ENCODE measurements around the gene FXYD1.

FXYD1 gene

GRCh38 chr19:35146746-35147459, 8.3 kb downstream of the FXYD1 start:
- TF ChIP-seq FOXM1 (IDR thresholded peaks at IDR 0.05; ENCODE audit: borderline replicate concordance, low read depth) (no peak), USF1 (IDR thresholded peaks at IDR 0.05) (0 out of 2 replicates have a peak, but pooled peaks have one; percentile 21), CEBPB (IDR thresholded peaks at IDR 0.05) (no peak), NFIC (IDR thresholded peaks at IDR 0.05) (no peak), YY1 (IDR thresholded peaks at IDR 0.05; ENCODE audit: low read depth) (no peak), TCF12 (IDR thresholded peaks at IDR 0.05; ENCODE audit: low read depth) (no peak), REST (IDR thresholded peaks at IDR 0.05; ENCODE audit: low read depth) (no peak)

- TF ChIP-seq YY1 (IDR thresholded peaks at IDR 0.05; ENCODE audit: low read depth) (no peak), USF1 (IDR thresholded peaks at IDR 0.05) (no peak)
Measured at GRCh38 chr19:35149463-35149862, 10.8 kb downstream of the FXYD1 start.

GRCh38 chr19:35150445-35150844, 11.8 kb downstream of the FXYD1 start:
- TF ChIP-seq RAD21 (IDR thresholded peaks at IDR 0.05; ENCODE audit: low read depth) (no peak), YY1 (IDR thresholded peaks at IDR 0.05; ENCODE audit: low read depth) (no peak), USF1 (IDR thresholded peaks at IDR 0.05) (no peak), ZBTB7A (IDR thresholded peaks at IDR 0.05; ENCODE audit: low read depth) (no peak), CREB1 (IDR thresholded peaks at IDR 0.05; ENCODE audit: low read depth) (no peak), TAF1 (IDR thresholded peaks at IDR 0.05; ENCODE audit: low read depth) (no peak), EP300 (IDR thresholded peaks at IDR 0.05; ENCODE audit: borderline replicate concordance) (no peak), EGR1 (IDR thresholded peaks at IDR 0.05) (no peak), NFIC (IDR thresholded peaks at IDR 0.05) (no peak), TEAD4 (IDR thresholded peaks at IDR 0.05) (no peak), MAX (IDR thresholded peaks at IDR 0.05) (no peak), FOXM1 (IDR thresholded peaks at IDR 0.05; ENCODE audit: borderline replicate concordance, low read depth) (no peak)

GRCh38 chr19:35151273-35152065, 12.8 kb downstream of the FXYD1 start:
- TF ChIP-seq YY1 (IDR thresholded peaks at IDR 0.05; ENCODE audit: low read depth), result no peak
- no peak for TF ChIP-seq TCF12 (IDR thresholded peaks at IDR 0.05; ENCODE audit: low read depth)
- no peak for TF ChIP-seq NFIC (IDR thresholded peaks at IDR 0.05)
- no peak for TF ChIP-seq TEAD4 (IDR thresholded peaks at IDR 0.05)
- no peak for TF ChIP-seq MAX (IDR thresholded peaks at IDR 0.05)
- TF ChIP-seq ZBTB7A (IDR thresholded peaks at IDR 0.05; ENCODE audit: low read depth), result no peak
- no peak for TF ChIP-seq TAF1 (IDR thresholded peaks at IDR 0.05; ENCODE audit: low read depth)
- no peak for TF ChIP-seq RAD21 (IDR thresholded peaks at IDR 0.05; ENCODE audit: low read depth)
- TF ChIP-seq USF1 (IDR thresholded peaks at IDR 0.05), result no peak

- TF ChIP-seq RAD21 (IDR thresholded peaks at IDR 0.05; ENCODE audit: low read depth) (no peak), USF1 (IDR thresholded peaks at IDR 0.05) (no peak), NFIC (IDR thresholded peaks at IDR 0.05) (no peak), TEAD4 (IDR thresholded peaks at IDR 0.05) (no peak), FOXM1 (IDR thresholded peaks at IDR 0.05; ENCODE audit: borderline replicate concordance, low read depth) (no peak), YY1 (IDR thresholded peaks at IDR 0.05; ENCODE audit: low read depth) (no peak), MAX (IDR thresholded peaks at IDR 0.05) (no peak), REST (IDR thresholded peaks at IDR 0.05; ENCODE audit: low read depth) (no peak), CREB1 (IDR thresholded peaks at IDR 0.05; ENCODE audit: low read depth) (no peak), EP300 (IDR thresholded peaks at IDR 0.05; ENCODE audit: borderline replicate concordance) (no peak), CEBPB (IDR thresholded peaks at IDR 0.05) (no peak), ZBTB7A (IDR thresholded peaks at IDR 0.05; ENCODE audit: low read depth) (no peak), TAF1 (IDR thresholded peaks at IDR 0.05; ENCODE audit: low read depth) (no peak), TCF12 (IDR thresholded peaks at IDR 0.05; ENCODE audit: low read depth) (no peak)
Measured at GRCh38 chr19:35153701-35154524, 15.3 kb downstream of the FXYD1 start.
